Coronary artery (tissue), 2 donors: ENCODE results near the gene RAB35.

ENCODE experiments used
- DNase-seq: peaks from one replicate; pipeline ENCODE4 v3.0.0-alpha.2; 2017; ENCODE audit warnings: low spot score
- H3K27ac ChIP-seq, 2 donors: fragments of 200-600 bp; sonication (generic); one replicate each; pipeline ENCODE4 v1.5.1; 2016 to 2019
- H3K4me3 ChIP-seq: fragments of 200-600 bp; sonication (generic); 2 replicates; pipeline ENCODE4 v1.5.1; 2016; ENCODE audit warnings: mild to moderate bottlenecking, moderate library complexity
- CTCF ChIP-seq: fragments of 200-600 bp; sonication (generic); IDR thresholded peaks from one replicate; pipeline ENCODE4 v1.5.1; 2019; ENCODE audit warnings: antibody characterized with exemption

RAB35 gene

GRCh38 chr12:120061575-120062214 is 54.9 kb downstream of the RAB35 start:
- Histone ChIP-seq H3K4me3 (no peak overlapping the region), H3K27ac (no peak overlapping the region)
- no peak for TF ChIP-seq CTCF
- no peak for DNase-seq

- Histone ChIP-seq H3K27ac (no peak overlapping the region), H3K4me3 (no peak overlapping the region)
- TF ChIP-seq CTCF = no peak
- no peak for DNase-seq
These were observed 55.8 kb downstream of the RAB35 start for GRCh38 chr12:120060717-120061116.

- Histone ChIP-seq H3K27ac (no peak overlapping the region), H3K4me3 (no peak overlapping the region)
- DNase-seq = no peak
- no peak for TF ChIP-seq CTCF
These were observed 56.4 kb downstream of the RAB35 start for GRCh38 chr12:120060196-120060595.

GRCh38 chr12:120056739-120057138 is 59.8 kb downstream of the RAB35 start:
- DNase-seq = no peak
- H3K4me3 ChIP-seq = no peak overlapping the region
- no peak overlapping the region for H3K27ac ChIP-seq
- no peak for TF ChIP-seq CTCF

GRCh38 chr12:120055231-120056000 is 61.1 kb downstream of the RAB35 start:
- H3K27ac ChIP-seq = no peak overlapping the region
- no peak overlapping the region for H3K4me3 ChIP-seq
- TF ChIP-seq CTCF = no peak
- DNase-seq = no peak

GRCh38 chr12:120054293-120054692 is 62.3 kb downstream of the RAB35 start:
- no peak for DNase-seq

More at GRCh38 chr12:120054293-120054692, 62.3 kb downstream of the RAB35 start:
- no peak overlapping the region for H3K27ac ChIP-seq
- no peak overlapping the region for H3K4me3 ChIP-seq
- TF ChIP-seq CTCF = no peak
